ENCODE data around the gene PLA2G4B. TPM values are rescaled to one million over a fixed set of nuclear protein-coding genes. Genes with fewer than 3 reads are reported as not detected.

Gene PLA2G4B
- total RNA-seq, 2 experiments from 2014 or later = 4.2 to 4.8 TPM

- no peaks in the 10 kb centered on the region for H3K36me3 Mint-ChIP-seq (ENCODE audit: low read depth)
- DNase-seq = no peak
- no peak for ATAC-seq
- CTCF ChIA-PET = interaction anchor here (0.7 to 1.4 kb wide), 2 partner anchors 103 to 108 kb away, joined by 3 read pairs; no protein-coding TSS in a partner anchor
- H3K27ac Mint-ChIP-seq = no peak overlapping the region
- H3K4me3 Mint-ChIP-seq = no peak overlapping the region
- H3K4me1 Mint-ChIP-seq (ENCODE audit: low read depth) = peaks cover 3% of the 10 kb centered on the region
- TF ChIP-seq, protein P1, sequence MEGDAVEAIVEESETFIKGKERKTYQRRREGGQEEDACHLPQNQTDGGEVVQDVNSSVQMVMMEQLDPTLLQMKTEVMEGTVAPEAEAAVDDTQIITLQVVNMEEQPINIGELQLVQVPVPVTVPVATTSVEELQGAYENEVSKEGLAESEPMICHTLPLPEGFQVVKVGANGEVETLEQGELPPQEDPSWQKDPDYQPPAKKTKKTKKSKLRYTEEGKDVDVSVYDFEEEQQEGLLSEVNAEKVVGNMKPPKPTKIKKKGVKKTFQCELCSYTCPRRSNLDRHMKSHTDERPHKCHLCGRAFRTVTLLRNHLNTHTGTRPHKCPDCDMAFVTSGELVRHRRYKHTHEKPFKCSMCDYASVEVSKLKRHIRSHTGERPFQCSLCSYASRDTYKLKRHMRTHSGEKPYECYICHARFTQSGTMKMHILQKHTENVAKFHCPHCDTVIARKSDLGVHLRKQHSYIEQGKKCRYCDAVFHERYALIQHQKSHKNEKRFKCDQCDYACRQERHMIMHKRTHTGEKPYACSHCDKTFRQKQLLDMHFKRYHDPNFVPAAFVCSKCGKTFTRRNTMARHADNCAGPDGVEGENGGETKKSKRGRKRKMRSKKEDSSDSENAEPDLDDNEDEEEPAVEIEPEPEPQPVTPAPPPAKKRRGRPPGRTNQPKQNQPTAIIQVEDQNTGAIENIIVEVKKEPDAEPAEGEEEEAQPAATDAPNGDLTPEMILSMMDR (IDR thresholded peaks at IDR 0.05) = no peak
- H3K9me3 Mint-ChIP-seq = no peaks in the 10 kb centered on the region
- intact Hi-C loops (cut with micrococcal nuclease) = no loop called here
- H3K27me3 Mint-ChIP-seq = peaks cover 5% of the 10 kb centered on the region
- POLR2A ChIA-PET = interaction anchor here (0.7 kb wide), 1 partner anchor 98 kb away, joined by 3 read pairs; no protein-coding TSS in a partner anchor
Measured at GRCh38 chr15:41876007-41876406, 37.4 kb downstream of the PLA2G4B start.

- Mint-ChIP-seq H3K36me3 (ENCODE audit: low read depth) (no peaks in the 10 kb centered on the region), H3K4me1 (ENCODE audit: low read depth) (peaks cover 4% of the 10 kb centered on the region), H3K27ac (no peak overlapping the region), H3K4me3 (no peak overlapping the region), H3K9me3 (no peaks in the 10 kb centered on the region), H3K27me3 (peaks cover 11% of the 10 kb centered on the region)
- TF ChIP-seq, protein P1 (IDR thresholded peaks at IDR 0.05) = no peak
- DNase-seq = no peak
- POLR2A ChIA-PET = no interaction called here
- CTCF ChIA-PET = interaction anchor here (1.4 kb wide), 1 partner anchor 104 kb away, joined by 3 read pairs; no protein-coding TSS in a partner anchor
- no peak for ATAC-seq
- intact Hi-C loops (cut with micrococcal nuclease) = no loop called here
Measured at GRCh38 chr15:41876689-41877088, 38.0 kb downstream of the PLA2G4B start.

- TF ChIP-seq, protein P1 (IDR thresholded peaks at IDR 0.05) = no peak
- ATAC-seq (no peak), DNase-seq (no peak)
- H3K27ac Mint-ChIP-seq = no peak overlapping the region
- POLR2A ChIA-PET = no interaction called here
- H3K4me3 Mint-ChIP-seq = no peak overlapping the region
- CTCF ChIA-PET = no interaction called here
- H3K9me3 Mint-ChIP-seq = no peaks in the 10 kb centered on the region
- intact Hi-C loops (cut with micrococcal nuclease) = no loop called here
- no peaks in the 10 kb centered on the region for H3K36me3 Mint-ChIP-seq (ENCODE audit: low read depth)
- peaks cover 13% of the 10 kb centered on the region for H3K27me3 Mint-ChIP-seq
- H3K4me1 Mint-ChIP-seq (ENCODE audit: low read depth) = peaks cover 4% of the 10 kb centered on the region
Measured at GRCh38 chr15:41877631-41878354, 39.1 kb downstream of the PLA2G4B start.

DNA sequence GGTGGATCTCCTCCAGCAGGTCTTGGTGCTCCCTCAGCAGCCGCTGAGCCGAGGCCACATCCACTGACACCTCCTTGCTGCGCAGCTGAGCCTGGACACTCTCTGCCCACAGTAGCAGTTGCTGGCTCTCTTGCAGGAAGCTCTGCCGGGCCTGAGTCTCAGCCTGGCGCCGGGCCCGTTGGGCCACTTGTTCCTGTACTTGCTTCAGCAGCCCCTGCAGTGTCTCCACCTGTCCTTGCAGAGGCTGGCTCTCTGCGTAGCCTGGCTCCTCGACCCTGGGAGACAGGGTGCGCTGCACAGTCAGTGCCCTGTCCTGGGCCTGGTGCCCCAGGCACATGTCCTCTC lies 39.7 kb downstream of the PLA2G4B start:
- ChIA-PET POLR2A (no interaction called here), CTCF (no interaction called here)
- Mint-ChIP-seq H3K9me3 (no peaks in the 10 kb centered on the region), H3K4me1 (ENCODE audit: low read depth) (peaks cover 4% of the 10 kb centered on the region), H3K27me3 (peaks cover 14% of the 10 kb centered on the region), H3K4me3 (no peak overlapping the region), H3K27ac (no peak overlapping the region), H3K36me3 (ENCODE audit: low read depth) (no peaks in the 10 kb centered on the region)
- intact Hi-C loops (cut with micrococcal nuclease) = no loop called here
- DNase-seq (no peak), ATAC-seq (no peak)
- TF ChIP-seq, protein P1 (IDR thresholded peaks at IDR 0.05) = no peak

DNA sequence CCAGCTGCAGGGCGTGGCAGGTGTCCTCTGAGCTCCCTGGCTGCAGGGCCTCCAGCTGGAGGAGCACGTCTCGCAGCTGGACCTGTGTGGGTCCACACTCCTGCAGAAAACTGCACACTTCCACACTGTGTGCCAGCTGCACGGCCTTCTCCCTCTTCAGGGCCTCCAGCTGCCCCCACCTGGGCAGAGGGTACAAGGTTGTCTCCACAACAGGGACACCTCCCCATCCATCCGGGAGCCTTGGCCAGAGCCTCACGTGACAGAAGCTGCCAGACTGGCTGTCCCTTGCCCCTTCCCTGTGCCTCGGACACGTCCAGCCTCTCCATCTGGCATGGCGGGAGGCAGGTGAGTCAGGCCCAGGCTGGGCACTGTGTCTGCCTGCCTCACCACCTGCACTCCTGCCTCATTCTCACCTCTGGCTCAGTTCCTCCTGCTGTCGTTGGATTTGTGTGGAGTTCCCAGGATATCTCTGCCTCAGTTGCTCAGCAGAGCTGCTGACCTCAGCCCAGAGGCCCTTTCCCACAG lies 40.7 kb downstream of the PLA2G4B start:
- Mint-ChIP-seq H3K4me1 (ENCODE audit: low read depth) (peaks cover 4% of the 10 kb centered on the region), H3K27me3 (peaks cover 14% of the 10 kb centered on the region), H3K9me3 (no peaks in the 10 kb centered on the region), H3K36me3 (ENCODE audit: low read depth) (no peaks in the 10 kb centered on the region), H3K27ac (no peak overlapping the region), H3K4me3 (no peak overlapping the region)
- no peak for ATAC-seq
- ChIA-PET POLR2A (no interaction called here), CTCF (no interaction called here)
- TF ChIP-seq, protein P1 (IDR thresholded peaks at IDR 0.05) = no peak
- intact Hi-C loops (cut with micrococcal nuclease) = no loop called here
- DNase-seq = no peak

All from activated CD8-positive, alpha-beta T cell treated with anti-CD3 and anti-CD28 coated beads for 36 hours (primary cell).